GM18951 (cell line): ENCODE results near the gene RIMS4.

Source experiments
- POLR2A ChIP-seq: IDR thresholded peaks from 4 replicates; pipeline ENCODE4 v1.6.1; 2011; ENCODE audit warnings: mild to moderate bottlenecking; ENCODE audit not compliant: insufficient read length, insufficient read depth; ENCODE audit errors: extremely low read depth
- in situ Hi-C: fragments of 300-500 bp; cut with MboI; formaldehyde crosslinking; loops from one replicate; pipeline ENCODE4 v1.12.0; 2022; ENCODE audit warnings: low sequenced_read_pairs, mixed read lengths, inconsistent platforms; ENCODE audit not compliant: unreplicated experiment

Gene RIMS4

GRCh38 chr20:44811150-44811685, 872 bp upstream of the RIMS4 start:
- no peak for TF ChIP-seq POLR2A
- in situ Hi-C loops, result no loop called here

- no peak for TF ChIP-seq POLR2A
- in situ Hi-C loops, result no loop called here
Measured at GRCh38 chr20:44810061-44810390, 320 bp downstream of the RIMS4 start.

DNA sequence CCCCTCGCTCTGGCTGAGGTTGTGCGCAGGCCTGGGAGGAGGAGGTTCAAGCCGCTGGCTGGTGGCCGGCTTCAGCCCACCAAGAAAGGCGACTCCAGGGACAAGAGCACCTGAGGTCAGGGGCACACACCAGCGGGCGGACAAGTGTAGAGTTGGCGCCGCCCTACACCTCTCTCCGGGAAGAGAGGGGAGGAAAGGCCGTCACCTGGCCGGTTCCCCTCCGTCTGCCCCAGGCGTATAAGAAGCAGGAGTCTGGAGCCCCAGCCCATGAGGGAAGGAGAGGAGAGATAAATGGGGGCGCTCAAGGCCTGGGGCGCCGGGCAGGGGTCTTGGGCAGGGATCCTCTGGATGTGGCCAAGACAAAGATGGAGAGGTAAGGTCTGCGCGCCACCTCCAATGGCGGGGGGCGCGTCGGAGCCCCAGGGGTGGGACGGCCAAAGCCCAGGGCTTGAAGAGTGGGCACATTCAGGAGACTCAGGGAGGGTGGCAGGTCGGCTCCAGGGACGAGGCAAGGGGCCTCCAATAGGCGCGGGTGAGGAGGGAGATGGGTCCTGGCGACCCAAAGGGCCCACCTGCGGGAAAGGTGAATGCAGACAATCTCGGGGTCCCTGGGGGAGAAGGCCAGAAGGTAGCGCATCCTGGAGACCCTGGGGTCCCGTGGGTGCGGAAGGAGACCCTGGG, 826 bp downstream of the RIMS4 start:
- in situ Hi-C loops, result no loop called here
- TF ChIP-seq POLR2A, result no peak

DNA sequence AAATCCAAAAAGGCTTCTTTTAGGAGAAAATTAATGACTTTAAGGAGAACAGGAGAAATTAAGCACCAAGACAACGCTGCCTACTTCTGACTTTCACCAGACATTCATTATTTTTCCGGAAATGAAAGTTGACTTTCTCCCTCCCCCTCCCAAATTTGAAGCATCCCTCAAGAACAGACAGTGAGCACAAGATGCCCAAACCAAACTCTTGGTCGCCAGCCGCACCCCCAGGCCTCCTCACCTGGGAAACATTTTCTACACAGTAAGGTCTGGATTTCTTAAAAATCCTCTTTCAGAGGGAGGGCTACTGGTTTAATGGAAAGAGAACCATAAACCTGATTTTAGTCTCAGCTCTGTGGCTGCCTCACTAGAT, 2.7 kb downstream of the RIMS4 start:
- TF ChIP-seq POLR2A, result no peak
- in situ Hi-C loops, result no loop called here

DNA sequence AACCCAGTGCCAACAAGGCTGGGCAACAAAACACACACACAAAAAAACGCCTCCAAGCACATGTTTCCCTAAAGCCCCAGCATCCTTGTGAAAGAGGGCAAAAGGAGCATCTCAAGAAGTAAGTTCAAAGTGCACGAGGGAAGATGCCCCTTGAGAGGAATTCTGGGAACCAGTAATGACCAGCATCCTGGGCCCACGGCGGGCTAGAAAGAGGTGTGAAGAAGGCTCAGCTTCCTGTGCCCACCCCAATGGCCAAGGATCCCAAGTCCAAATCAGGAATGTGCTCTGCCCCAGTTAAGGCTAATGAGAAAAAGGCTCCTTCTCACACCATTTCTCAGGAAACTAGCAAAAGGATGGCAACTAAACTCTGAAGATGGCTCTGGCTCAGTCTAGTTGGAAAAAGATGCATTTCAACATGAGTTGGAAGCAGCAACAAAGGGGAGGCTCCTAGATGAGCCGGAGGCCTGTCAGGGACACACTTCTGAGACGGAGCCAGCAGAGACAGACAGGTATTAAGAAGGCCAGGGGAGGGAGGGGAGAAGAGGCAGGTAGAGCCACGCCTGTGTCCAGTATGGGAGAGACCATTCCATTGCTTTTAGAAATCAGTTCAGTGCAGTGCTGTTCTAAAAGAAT, 3.2 kb downstream of the RIMS4 start:
- TF ChIP-seq POLR2A, result no peak
- in situ Hi-C loops, result no loop called here

DNA sequence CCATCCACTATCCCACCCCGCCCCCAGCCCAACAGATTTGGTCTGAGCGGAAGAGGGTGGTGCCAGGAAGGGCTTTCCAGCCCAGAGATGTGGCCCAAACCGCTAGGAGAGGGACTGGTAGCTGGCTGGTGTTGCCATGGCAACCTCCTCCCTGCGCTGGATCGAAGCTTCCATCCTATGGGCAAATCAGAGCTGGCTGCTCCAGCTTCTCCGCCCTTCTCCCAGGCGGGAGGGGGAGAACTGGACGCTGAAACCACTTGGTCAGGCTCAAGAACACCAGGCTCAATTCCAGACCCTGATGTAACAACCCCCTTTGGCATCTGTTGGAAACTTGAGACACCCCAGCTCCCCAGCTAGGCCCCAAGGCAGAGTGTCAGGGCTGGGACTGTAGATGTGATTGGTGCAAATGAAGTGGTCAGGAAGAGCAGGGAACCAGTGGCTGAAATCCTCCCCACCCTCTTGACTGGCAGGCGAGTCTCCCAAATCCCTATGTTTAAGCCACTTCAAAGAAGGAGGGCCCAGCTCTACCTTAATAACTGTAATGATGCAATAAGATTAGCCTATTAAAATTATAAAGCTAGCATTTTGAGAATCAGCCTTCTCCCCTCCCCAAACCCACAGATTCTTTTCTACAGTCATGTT, 4.2 kb downstream of the RIMS4 start:
- in situ Hi-C loops, result no loop called here
- TF ChIP-seq POLR2A, result no peak

DNA sequence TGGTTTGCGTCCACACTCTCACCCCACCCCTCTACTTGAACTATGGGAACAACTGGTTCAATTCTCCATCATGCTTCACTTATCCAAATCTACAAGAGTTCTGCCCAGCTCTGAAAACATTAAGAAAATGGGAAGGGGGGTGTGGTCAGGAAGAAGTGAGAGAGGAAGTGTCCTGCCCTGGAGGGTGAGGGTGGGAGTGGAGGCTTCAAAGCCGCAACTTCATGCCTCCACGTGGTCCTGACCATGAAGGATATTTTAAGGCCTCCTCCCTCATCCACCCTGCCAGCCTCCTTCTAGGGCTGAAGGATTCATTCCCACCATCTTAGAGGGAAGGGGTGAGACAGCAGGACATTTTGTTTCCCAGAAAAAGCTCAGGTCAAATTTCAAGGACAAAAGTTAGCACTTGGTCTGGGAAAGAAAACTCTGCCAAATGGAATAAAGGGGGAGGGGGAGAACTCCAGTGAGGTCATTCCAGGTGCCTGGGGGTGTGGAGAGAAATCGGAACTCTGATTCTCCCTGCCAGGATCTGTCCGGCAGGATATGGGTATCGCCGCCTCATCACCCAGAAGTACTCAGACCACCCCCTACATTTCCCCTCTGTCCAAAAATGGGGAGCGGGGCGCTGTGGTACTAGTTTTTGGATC, 4.9 kb downstream of the RIMS4 start:
- TF ChIP-seq POLR2A, result no peak
- in situ Hi-C loops, result no loop called here

DNA sequence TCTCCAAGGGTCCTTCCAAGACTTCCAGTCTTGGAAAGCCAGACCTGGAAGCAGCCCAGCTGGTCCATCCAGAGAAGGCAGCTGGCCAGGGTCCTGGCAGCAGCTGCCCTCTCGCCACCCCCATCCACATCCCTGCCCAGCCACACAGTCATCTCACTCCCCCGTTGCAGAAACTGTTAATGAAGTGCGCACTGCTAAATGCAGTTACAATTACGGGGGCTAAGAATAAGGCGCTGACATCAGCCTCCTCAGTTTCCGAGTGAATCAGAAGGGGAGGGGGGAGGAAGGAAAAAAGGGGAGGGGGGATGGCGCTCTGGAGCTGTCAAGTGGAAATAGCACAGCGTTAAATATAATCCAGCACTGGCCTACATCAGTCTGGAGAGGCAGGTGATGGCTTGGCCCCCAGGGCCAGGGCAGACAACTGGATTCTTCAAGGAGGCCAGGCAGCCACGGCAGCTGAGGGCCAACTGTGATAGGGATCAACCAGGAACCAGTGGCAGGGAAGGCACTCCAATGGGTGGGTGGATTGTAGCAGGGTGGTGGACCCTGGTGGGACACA, 6.9 kb downstream of the RIMS4 start:
- in situ Hi-C loops, result no loop called here
- TF ChIP-seq POLR2A, result no peak

- in situ Hi-C loops, result no loop called here
- TF ChIP-seq POLR2A, result no peak
Measured at GRCh38 chr20:44802702-44803101, 7.6 kb downstream of the RIMS4 start.

GRCh38 chr20:44800391-44801046, 9.8 kb downstream of the RIMS4 start:
- TF ChIP-seq POLR2A, result no peak
- in situ Hi-C loops, result no loop called here

DNA sequence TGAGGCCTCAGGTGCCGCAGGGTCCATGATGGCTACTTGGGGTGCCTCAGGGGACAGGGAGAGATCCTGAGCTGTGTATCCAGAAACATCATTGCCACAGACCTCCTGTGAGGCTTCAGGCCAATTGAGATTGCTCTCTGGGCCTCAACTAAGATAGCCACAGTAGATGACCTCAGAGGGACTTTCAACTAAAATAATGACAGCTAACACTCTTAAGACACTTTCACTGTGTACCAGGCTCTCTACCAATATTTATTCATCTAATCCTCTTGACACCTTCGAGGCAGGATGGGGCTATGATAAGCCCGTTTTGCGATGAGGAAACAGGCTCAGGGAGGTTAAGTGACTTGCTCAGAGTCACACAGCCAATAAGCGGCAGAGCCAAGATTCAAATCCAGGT, 10.7 kb downstream of the RIMS4 start:
- in situ Hi-C loops, result no loop called here
- TF ChIP-seq POLR2A, result no peak

DNA sequence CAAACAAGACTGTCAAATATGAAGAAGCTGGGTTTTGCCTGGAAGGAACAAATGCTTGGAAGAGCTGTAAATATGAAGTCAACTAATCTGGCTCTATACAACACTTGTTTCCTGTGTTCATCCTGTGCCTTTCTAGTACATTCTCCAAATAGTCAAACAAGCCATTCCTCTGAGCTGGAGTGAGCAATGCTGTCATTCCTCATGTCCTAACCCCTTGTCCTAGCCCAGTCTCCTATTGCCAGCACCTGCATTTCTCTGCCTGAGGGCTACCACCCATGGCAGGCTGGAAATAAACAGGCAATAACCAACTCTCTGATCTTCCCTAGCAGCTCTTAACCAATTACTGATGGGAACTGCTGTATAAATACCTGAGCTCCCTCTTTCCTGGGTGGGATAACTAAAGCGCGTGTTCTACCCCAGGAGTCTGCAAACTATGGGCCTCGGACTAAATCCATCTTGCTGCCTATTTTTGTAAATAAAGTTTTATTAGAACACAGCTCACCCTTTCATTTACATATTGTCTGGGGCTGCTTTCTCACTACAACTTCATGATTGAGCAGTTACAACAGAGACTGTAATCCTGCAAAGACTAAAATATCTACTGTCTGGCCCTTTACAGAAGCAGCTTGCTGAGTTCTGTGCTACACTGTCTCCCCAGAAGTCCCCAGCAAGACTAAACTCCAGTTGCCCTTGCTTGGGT, 13.4 kb downstream of the RIMS4 start:
- in situ Hi-C loops, result no loop called here
- TF ChIP-seq POLR2A, result no peak

- in situ Hi-C loops, result no loop called here
- no peak for TF ChIP-seq POLR2A
Measured at GRCh38 chr20:44796311-44796710, 14.0 kb downstream of the RIMS4 start.

DNA sequence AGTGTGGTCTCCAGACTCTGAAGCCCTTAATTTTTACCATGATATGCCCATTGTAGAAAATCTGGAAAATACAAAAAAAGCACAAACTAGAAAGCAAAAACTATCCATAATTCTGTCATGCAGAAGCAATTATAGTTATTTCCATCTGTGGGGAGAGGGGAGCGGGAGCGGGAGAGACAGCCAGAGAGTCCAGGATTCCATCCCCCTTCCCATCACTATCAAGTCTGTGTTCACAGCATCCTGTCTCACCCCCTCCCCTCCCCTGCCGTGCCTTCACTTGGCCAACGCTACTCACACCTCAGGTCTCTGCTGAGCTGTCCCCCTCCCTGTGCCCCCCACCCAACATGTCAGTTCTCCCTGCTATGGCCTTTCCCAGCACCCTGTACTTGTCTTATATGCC, 14.5 kb downstream of the RIMS4 start:
- in situ Hi-C loops, result no loop called here

More for the DNA sequence above, 14.5 kb downstream of the RIMS4 start:
- TF ChIP-seq POLR2A, result no peak
